GM19397 (cell line): ENCODE measurements around the gene NDUFB10.
"Not testable (repeated sequence)": the region's sequence is repeated elsewhere in the genome, so short reads cannot be mapped to it uniquely, and the experiment has no call there.

Source experiments
- ATAC-seq: cut with Tn5 transposase; IDR thresholded peaks from one replicate; pipeline ENCODE4 v1.9.1; 2021; ENCODE audit warnings: mild to moderate bottlenecking, moderate library complexity; ENCODE audit not compliant: unreplicated experiment

NDUFB10 gene

DNA sequence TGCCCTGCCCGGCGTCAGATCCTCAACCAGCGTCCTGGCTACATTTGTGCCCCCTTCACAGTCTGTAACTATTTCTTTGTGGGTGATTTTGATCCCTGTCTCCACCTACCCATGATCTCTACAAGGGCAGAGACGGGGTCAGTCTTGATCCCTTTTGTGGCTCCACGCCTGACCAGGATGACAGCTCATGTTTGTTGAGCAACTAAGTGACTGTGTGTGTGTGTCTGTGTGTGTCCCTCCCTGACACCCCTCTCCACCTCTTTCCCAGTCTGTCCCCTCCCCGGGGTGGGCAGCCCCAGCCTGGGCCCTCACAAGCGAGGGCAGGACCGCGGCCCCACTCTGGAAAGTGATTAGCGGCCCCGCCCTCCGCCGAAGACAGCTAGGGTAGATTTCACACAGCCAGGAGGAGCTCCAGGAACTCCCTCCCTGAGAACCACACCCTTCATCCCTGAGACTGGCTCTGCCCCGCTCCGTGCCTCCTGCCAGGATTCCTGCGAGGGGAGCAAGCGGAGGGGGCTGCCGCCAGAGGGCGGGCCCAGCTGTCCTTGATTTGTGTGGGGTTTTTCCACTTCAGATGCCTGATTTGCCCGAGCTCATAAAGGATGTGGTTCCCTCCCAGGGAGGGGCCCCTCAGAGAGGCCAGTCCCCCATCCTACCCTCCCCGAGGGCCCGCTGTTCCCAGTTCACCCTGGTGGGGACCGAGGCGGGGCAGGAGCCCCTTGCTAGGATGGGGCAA lies 35.9 kb upstream of the NDUFB10 start:
- no peak for ATAC-seq

DNA sequence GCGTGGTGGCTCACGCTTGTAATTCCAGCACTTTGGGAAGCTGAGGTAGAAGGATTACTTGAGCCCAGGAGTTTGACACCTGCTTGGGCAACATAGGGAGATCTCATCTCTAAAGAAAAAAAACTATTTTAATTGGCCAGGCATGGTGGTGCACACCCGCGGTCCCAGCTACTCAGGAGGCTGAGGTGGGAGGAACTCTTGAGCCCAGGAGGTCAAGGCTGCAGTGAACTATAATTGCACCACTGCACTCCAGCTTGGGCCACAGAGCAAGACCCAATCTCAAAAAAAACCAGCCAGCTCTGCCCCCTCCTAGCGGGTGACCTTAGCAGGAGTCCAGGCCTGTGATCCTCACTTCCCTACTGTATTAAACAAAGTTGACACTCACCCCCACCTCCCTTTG lies 35.2 kb upstream of the NDUFB10 start:
- ATAC-seq, result no peak

DNA sequence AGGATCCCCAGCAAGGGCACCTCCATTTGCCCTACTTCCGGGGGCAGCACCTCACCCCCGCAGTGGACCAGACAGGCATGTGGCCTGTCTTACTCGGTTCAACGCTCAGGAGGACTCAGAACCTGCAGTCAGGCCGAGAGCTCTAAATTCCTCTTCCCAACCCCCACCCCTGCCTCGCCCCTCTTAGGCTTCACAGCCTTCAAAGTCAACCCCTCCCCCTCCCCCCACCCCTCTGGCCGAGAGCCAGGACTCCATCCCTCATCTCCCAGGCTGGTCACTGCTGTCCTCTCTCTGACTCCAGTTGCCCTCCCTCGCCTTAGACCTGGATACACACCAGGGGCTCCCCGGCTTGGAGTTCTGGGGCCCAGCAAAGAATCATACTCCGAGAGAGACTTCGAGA lies 33.1 kb upstream of the NDUFB10 start:
- ATAC-seq, result no peak

DNA sequence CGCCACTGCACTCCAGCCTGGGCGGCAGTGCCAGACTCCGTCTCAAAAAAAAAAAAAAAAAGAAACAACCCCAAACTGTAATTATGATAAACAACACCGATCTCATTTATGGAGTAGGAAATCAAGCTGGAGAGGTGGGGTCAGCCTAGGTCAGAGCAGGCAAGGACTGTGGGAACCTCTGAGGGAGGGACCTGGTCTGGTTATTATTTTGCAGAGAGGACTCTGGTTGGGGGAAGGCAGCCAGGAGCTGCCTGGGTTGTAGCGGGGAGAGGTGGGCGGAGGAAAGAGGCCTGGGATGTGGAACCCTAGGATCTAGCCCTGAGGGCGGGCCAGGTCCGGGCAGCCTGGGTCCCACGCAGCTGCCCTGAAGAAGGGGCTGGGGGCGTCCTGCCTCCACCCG lies 30.2 kb upstream of the NDUFB10 start:
- ATAC-seq, result no peak

DNA sequence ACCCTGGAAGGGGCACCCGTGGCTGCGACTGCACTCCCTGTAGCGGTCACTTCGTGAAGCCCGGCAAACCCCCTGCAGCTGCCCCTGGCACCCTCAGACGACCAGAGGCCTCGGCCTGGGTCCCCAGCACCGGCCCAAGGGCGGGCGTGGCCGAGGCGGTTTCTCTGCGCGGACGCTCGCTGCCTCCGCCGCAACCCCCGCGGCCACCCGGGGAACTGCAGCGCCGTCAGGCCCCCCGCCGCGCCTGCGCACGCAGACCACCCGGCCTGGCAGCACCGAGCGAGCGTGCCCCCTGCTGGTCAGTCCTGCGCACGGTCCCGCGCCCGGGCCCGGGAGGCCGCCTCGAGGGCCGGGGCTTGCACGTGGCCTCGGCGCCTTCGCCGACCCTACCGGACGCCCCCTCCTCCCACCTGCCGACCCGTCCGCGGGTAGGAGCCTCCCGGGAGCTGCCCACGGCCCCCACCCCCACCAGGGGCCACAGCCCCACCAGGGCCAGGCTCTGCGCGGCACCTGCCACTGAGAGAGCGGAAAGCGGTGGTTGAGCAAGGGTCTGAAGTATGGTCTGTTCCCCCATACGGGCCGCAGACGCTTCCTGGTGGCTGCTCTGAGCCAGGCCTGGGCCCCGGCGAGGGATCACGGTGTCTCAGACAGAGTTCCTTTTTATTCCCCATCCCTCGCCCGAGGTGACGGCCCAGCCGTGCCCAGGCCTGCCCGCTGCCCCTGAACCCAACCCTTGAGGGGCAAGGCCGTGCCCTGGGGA lies 29.6 kb upstream of the NDUFB10 start:
- ATAC-seq, result peak; percentile 82

DNA sequence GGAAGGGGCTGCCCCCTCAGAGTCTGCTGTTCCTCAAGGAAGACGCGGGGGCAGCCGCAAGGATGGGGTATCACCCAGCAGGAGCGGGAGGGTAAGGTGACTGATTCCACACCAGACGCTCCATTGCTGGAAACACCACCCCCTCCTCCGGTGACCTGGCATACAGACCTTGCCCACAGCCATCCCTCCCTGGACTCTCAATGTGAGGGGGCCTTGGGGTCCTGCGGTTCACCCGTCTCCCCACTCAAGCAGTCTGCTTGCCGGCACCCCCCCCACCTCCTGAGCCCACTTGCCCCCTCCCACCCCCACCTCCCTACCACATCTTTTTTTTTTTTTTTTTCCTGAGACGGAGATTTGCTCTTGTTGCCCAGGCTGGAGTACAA lies 29.0 kb upstream of the NDUFB10 start:
- no peak for ATAC-seq

DNA sequence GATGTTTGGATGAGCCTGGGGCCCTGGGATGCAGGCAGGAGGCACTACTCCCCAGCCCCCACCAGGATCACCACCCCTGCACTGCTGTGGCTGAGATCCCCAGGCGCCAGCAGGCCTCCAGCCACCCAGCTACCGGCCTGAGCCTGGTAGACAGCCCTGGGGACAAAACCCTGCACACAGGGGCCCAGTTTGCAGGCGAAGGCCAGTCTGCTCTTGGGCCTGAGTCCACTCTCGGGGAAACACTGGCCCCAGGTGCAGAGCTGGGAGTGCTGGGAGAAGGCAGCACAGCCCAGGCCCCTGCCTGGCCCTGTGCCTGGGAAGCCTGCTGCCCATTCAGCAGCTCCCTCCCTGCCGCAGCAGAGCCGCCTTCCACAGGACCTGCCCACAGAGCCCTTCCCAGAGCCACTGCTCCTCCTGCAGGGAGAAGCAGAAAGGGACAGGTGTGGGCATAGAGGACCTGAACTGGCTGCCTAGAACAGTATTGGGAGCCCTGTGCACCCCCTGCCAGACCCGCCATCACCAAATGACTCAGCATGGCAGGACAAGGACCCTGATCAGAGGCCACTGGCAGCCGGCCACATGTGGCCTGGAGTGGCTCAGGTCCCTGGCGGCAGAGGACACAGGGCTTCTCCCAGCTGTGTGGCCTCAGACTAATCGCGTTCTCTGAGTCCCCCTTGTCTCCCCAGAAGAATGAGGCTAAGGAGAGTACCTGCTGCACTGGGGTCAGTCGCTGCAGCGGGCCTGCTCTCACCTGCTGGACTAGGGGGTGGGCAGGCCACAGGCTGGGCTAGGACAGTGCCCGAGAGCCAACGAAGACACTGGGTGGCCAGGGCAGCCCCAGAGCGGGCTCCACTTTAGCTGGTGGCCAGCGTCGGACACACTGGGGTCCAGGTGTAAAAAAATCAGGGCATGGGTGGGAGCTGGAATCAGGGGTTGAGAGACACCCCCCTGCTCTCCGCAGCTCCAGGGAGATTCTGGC lies 27.0 kb upstream of the NDUFB10 start:
- no peak for ATAC-seq

DNA sequence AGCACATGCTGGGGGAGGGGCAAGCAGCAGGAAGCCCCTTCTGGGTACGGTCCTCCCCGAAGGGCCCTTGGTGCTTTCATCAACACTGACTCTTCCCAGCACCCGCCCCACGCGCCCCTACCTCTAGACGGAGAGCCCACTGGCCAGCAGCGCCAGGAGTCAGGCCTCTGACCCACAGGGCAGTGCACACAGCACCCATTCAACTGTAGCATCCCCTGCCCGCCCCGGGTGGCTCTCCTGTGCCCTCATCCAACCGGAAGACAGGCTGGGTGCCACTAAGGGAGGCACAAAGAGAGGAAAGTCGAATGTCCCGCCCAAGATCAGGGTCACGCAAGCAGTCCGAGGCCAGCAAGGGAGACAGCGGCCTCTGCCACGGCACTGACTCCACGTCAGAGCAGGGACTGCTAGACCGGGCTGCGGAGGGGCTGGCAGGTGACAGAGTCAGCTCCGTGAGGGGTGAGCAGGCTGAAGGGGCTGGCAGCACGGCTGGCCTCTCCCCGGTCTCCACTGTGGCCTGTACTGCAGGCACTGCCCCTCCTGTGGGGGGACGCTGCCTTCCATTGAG lies 26.2 kb upstream of the NDUFB10 start:
- ATAC-seq, result no peak

DNA sequence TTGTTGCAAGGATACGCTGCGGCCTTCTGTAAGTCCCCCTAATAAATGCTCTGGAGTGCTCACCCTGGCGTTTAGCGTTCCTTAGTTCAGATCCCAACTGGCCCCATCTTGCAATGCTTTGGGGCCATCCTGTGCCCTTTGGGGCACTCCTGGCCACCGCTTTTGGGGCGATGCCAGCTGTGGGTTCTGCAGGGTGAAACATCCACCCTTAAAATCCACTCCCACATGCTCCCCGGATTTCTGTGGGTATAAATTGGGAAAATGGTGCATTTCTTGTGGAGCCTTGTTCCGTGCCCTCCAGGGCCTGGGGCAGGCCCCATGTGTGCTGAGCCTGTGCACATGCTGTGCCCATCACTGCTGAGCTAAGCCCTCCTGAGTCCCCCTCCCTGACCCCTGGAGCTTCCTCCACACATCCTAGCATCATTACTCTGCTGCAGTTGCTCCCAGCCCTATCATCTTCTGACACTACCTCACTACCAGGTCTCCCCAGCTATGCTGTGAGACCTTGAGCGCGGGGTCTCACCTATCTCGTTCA lies 22.3 kb upstream of the NDUFB10 start:
- ATAC-seq, result no peak

DNA sequence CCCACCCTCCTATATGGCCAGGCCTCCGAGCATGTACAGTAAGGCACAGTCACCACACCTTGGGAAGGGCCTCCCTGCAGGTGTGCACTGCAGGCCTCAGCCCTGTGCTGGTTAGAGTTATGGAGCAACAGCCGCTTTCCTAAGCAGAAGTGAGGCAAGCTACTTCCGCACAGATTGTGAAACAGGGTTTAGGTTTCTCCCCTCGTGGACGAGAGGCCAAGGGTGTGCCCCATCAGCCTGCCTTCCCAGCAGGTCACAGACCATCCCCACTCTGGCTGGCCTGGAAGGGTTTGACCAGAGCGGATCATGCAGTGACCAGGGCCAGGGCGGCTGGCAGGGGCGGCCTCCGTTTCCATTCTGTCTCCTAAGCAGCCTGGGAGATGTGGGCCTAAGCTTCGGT lies 21.0 kb upstream of the NDUFB10 start:
- ATAC-seq, result no peak

DNA sequence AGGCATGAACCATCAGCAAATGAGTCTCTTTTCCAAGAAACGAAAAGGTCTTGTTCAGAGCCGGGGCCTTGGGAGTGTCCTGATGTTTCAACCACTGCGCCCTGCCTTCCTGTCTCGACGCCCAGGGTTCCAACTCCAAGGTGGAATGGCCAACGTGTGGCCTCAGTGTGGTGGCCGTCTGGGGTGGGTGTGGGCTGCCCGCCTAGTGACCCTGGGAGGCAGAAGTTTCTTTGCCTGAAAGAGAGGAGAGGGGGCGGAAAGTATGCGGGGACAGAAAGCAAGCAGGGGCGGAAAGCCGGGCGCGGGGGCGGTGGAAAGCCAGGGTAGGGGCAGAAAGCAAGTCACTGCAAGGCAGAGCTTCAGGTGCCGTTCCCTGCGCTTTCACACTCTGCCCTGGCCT lies 20.4 kb upstream of the NDUFB10 start:
- ATAC-seq, result no peak

DNA sequence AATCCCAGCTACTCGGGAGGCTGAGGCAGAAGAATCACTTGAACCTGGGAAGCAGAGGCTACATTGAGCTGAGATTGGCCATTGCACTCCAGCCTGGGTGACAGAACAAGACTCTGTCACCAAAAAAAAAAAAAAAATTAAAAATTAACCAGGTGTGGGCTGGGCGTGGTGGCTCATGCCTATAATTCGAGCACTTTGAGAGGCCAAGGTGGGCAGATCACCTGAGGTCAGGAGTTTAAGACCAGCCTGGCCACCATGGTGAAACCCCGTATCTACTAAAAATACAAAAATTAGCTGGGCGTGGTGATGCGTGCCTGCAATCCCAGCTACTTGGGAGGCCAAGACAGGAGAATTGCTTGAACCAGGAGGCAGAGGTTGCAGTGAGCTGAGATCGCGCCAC lies 19.5 kb upstream of the NDUFB10 start:
- ATAC-seq, result not testable (repeated sequence)

DNA sequence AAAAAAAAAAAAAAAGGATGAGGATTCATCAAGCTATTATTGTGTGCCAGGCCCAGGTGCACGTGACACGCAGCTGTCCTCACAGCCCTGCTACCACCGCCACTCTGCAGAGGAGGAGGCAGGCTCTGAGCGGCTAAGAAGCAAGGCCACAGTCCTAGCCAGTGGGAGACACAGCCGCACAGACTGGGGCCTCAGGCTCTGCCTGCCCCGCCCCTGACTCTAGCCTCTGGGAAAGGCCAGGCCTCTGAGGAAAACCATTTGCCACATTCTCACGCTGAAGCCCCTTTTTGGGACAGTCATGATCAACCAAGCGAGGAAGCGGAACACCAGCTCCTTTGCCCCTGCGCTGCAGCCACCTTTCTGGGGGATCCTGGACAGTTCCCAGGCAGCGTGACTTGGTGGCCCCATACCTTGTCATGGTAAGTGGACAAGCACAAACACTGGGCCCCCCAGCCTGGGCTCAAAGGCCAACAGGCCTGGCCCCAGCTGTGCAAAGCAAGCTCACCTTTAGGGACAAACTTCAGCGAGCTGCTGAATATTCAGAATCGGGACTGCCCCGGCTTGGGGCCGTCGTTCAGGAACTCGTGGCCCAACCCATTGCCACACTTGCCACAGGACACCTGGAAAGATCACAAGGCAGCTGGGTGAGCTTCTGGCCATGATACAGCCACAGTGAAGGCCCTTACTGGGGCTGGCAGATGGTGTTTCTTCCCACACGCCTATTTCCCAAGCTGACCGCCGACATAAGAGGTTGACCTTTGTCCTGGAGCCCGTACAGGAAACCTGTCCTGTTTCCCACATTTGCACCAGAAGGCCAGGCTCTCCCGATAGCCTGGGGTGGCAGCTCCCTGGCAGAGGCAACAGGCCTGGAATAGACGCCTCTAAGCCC lies 18.8 kb upstream of the NDUFB10 start:
- no peak for ATAC-seq

DNA sequence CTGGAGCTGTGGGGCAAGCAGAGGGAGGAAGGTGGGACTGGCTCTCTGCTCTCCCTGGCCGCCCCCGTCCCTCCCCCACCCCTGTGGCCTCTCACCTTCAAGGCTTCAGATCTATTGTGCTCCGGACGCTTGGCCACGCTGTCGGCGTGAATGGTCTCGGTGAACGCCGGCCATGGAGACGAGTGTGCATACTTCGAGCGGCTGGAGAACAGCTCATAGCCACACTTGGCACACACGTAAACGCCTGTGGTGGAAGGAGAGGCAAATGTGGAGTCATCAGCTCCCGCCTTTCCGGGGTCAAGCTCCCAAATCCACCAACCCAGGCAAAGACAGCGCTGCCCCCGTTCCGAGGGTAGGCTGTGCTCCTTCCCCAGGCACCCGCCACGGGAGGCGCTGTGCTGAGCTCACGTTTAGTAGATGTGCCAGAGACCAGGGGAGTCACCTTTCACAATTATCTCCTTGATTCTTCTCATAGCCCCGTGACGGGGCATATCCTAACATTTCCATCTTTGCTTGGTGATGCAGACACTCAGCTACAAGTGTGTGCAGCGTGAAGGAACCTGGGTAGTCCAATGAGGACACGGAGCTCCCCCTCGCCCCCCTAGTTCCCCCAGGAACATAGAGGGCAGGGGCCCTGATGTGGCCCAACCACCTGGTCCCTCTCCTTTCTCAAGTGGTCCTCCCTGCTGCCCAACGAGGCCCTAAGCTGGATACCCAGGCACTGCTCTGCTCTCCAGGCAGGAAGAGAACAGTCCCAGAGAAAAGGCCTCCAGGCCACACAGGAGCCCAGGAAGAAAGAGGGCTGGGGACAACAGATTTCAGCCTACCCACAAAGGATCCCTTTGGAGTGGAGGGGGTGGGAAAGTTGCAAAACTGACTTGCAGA lies 17.9 kb upstream of the NDUFB10 start:
- ATAC-seq, result no peak

DNA sequence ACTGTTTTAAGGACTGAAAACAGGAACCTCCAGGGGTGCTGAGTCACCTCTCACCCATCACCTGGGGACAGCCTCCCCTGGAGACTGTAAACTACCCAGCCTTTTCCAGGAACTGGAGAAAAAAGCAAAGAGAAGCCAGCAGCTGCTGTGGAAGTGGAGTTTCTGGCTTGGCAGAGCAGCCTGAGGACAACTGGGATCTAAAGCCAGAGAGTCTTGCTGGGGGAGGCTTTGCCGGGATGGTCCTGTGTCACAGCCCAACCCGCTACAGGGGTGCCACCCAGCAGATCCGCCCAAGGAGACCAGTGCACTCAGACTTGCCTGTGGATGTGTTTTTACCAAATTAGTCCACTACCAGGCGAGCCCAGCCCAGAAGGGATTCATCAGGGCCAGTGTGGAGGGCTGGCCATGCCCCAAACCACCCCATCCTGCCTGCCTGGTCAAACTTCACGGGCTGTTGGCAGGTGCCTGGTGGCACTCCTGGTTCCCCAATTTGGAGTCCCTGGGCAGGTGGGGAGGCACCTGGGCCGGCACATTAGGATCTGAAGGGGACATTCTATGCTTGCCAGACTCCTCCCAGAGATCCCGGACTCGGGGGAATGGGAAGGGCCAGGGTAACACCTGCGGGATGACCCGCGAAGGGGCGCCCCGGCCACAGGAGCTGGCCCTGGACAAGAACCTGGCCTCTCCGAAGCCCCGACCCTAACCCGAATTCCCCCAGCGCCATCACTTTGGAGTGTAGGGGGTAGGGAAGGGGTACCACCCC lies 17.1 kb upstream of the NDUFB10 start:
- ATAC-seq, result no peak

DNA sequence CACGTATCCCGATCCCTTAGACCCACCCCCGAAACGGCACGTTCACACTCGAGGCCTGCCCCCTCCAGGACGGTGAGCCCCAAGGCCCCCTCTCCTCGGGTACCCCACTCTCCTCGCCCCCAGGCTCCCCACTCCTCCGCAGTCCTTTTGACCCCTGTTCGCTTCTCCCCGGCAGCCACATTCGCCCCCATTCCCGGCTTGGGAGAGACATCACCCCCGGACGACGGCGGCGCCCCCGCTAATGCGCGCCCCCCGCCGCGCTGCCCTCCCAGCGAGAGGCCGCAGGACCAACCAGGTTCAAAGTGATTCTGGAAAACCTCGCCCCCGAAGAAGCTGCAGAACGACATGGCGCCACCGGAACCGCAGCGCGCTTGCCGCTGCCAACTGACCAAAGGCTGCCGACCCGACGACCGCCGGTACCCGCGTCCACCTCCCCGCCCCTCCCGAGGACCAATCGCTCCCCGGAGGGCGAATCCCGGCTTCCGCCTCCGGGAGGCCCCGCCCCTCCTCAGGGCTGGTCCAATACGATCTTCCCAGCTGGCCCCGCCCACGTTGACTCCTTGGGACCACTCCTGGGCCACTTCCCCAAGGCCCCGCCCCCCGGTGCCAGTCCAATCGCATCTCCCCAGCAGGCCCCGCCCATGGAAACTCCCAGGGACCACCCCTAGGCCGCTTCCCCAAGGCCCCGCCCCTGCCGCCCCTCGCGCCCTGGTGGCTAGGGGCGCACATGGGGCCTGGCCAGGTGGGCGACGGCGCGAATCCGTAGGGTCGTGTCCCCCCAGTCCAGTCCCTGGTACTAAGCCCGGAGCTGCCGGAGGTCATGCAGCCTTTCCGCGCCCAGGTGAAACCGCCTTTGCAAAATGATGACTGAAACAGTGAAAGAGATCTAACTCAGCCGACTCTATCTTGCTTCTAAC lies 16.3 kb upstream of the NDUFB10 start, which contains the start of gene MSRB1:
MSRB1 (minus strand) TSS at position 390 of the 917 bp plus-strand sequence; CDS start at position 347, 43 bp downstream.
- ATAC-seq, result peak; percentile 89
